NCI-H524 (cell line): Measurements from ENCODE around the gene KLHL40.
A peak's percentile ranks its signal among the peaks of the same experiment; 100 is the strongest.

ENCODE experiments used
- DNase-seq, 2 experiments: peaks; one replicate each; lab custom pipeline; 2025; lab: John Stamatoyannopoulos, UW

The KLHL40 gene

GRCh38 chr3:42670051-42670576 is 15.2 kb upstream of the KLHL40 start:
- DNase-seq, result no peak

GRCh38 chr3:42670670-42671069 is 14.7 kb upstream of the KLHL40 start:
- no peak for DNase-seq

GRCh38 chr3:42672515-42672914 is 12.8 kb upstream of the KLHL40 start:
- no peak for DNase-seq

DNA sequence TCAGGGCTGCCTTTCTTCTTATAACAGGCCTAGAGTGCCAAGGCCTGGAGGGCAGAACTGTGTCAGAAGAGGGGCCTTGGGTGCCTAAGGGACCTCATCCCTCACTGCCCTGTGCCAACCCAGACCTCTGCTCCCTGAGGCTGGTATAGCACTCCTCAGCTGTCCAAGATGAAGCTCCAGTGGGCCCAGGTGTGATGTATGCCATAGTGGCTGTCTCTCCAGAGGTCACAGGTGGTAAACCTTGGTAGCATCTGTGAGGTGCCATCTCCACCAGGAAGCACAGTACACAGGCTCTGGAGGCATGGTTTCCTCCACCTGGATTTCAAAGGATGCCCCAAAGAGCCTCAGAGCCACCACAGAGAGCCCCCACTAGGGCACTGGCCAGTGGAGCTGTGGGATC is 12.3 kb upstream of the KLHL40 start:
- no peak for DNase-seq

- DNase-seq, result peak in 1 of 2 experiments; percentile 40
Observed at GRCh38 chr3:42674146-42674545, 11.2 kb upstream of the KLHL40 start.

- no peak for DNase-seq
Observed at GRCh38 chr3:42675909-42676308, 9.4 kb upstream of the KLHL40 start.

- DNase-seq, result no peak
Observed at GRCh38 chr3:42678447-42678846, 6.9 kb upstream of the KLHL40 start.

DNA sequence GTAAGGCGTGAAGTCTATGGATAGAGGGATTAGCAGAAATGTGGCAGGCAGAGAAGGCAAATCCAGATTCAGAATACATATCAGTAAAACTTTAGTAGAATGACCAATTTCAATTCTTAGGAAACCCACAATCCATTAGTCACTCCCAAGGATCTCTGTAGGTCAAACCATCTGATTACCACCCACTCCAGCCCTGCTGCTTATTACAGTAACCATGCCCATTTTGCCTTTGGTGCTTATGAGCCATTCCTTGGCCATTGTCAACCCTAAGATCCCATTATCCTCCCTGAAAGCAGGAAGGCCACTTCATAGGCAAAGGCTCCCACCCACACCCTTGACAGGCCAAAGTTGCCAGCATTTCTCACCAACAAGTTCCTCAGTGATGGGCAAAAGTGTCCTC is 5.1 kb upstream of the KLHL40 start:
- DNase-seq, result no peak

GRCh38 chr3:42680806-42681205 is 4.5 kb upstream of the KLHL40 start:
- DNase-seq, result no peak

DNA sequence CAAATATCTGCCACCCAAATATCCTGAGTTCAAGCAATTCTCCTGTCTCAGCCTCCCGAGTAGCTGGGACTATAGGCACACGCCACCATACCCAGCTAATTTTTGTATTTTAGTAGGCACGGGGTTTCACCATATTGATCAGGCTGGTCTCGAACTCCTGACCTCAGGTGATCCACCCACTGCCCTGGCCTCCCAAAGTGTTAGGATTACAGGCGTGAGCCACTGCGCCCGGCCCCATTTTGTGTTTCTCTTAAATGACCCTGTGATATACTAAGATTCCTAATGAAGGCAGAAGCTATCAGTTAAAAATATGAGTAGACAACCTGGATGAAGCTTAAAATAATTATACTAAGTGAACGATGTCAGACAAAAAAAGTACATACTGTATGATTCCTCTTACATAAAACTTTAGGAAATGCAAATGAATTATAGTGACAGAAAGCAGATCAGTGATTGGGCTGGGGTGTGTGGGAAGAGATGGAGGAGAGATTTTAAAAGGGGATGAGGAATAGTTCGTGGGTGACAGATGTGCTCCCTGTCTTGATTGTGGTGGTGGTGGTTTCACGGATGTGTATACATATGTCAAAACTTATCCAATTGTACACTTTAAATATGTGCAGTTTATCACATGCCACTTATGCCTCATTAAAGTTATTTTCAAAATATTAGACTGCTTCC is 3.8 kb upstream of the KLHL40 start:
- DNase-seq, result no peak

- DNase-seq, result no peak
Observed at GRCh38 chr3:42682301-42683070, 2.9 kb upstream of the KLHL40 start.

DNA sequence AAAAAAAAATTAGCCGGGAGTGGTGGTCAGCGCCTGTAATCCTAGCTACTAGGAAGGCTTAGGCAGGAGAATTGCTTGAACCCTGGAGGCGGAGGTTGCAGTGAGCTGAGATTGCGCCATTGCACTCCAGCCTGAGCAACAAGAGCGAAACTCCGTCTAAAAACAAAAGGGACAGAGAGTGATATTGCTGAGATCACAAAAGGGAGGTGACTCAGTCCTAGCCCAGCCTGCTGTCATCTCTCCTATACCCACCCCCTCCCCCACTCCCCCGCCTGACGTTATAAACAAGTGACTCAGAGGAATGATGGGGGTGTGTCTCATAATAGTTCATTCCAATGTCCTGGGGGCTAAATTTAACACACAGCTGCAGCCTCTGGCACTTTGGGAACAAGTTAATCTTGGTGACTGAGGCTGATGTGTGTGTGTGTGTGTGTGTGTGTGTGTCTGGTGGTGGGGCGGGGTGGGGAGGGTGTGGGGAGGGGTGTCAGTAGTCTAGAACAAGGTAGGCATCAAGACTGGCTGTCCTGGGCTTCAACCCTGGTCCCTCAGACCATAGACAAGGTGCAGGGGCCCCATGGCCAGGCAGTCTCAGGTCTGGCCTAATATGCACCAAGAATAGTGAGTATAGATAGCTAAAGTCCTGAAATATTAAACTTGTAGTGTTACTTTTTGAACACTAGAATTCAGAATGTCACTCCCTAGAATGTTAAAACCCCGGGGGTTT is 1.3 kb upstream of the KLHL40 start:
- DNase-seq, result no peak

GRCh38 chr3:42684632-42685362 is 540 bp upstream of the KLHL40 start:
- no peak for DNase-seq

GRCh38 chr3:42685891-42686820 is 819 bp downstream of the KLHL40 start:
- no peak for DNase-seq

GRCh38 chr3:42686832-42687650 is 1.7 kb downstream of the KLHL40 start:
- no peak for DNase-seq

- DNase-seq, result no peak
Observed at GRCh38 chr3:42688016-42688415, 2.7 kb downstream of the KLHL40 start.

GRCh38 chr3:42688487-42689420 is 3.4 kb downstream of the KLHL40 start:
- no peak for DNase-seq

DNA sequence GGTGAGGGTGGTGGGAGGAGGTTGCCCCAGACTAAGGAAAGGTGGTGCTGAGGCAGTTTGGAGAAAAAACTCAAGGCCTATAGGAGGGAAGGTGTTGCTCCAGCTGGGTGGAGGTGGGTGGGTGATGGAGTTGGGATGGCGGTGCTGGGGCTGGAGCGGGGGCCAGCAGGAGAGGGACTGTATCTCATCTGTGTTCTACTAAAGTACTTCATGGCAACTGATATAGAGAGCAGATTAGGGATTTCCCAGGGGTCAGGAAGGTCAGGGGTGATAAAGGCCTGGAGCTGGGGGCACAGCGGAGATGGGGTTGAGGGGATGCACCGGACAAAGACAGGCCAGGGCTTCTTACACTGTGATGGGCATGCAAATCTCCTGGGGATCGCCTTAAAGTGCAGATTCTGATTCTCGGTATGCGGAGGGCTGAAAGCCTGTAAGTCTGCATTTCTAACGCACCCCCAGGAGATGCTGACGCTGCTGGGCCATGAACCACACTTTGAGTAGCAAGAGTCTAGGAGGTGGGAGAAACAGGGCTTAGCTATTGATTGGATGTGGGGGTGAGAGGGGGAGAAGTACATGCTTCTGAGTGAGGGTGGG is 4.2 kb downstream of the KLHL40 start:
- no peak for DNase-seq

DNA sequence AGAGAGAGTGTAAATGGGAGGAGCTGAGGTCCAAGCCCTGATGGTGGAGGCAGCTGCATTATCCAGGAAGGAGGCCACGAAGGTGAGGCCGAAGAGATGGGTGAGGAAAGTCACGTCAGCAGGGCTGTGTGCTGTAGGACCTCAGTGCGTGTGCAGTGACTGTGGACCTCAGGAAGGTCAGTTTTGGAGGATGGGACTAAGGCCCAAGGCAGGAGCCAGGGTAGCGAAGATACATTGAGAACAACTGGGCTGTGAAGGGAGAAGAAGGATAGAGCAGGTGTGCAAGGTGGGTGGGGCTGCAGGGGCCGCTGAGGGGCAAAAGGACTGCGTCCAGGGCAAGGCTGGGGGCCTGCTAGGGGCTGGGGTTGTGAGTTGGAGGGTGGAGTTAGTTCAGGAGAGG is 4.9 kb downstream of the KLHL40 start:
- no peak for DNase-seq
